ENCODE results near the gene PCBP1.
"Not testable (repeated sequence)": the region's sequence is repeated elsewhere in the genome, so short reads cannot be mapped to it uniquely, and the experiment has no call there.

Gene PCBP1

GRCh38 chr2:70128005-70128404, 40.7 kb downstream of the PCBP1 start:
- peak; percentile 64 for DNase-seq

- not testable (repeated sequence) for DNase-seq
Observed at GRCh38 chr2:70131344-70132143, 44.3 kb downstream of the PCBP1 start.

GRCh38 chr2:70132244-70133126, 45.2 kb downstream of the PCBP1 start:
- peak; percentile 74 for DNase-seq

GRCh38 chr2:70133127-70133452, 45.8 kb downstream of the PCBP1 start:
- no peak for DNase-seq

GRCh38 chr2:70133491-70134322, 46.4 kb downstream of the PCBP1 start:
- DNase-seq, result peak; percentile 60

GRCh38 chr2:70134323-70134983, 47.2 kb downstream of the PCBP1 start:
- not testable (repeated sequence) for DNase-seq
